GM13977 (cell line): ENCODE data around the gene ADGRG2.

Experiments used
- DNase-seq: peaks from one replicate; pipeline ENCODE4 v3.0.0; 2012; ENCODE audit warnings: low spot score
- CTCF ChIP-seq: IDR thresholded peaks from 2 replicates; pipeline ENCODE4 v1.5.1; 2012; ENCODE audit warnings: mild to moderate bottlenecking, control low read depth; ENCODE audit not compliant: insufficient read depth; ENCODE audit errors: extremely low read depth, missing control alignments
- in situ Hi-C: fragments of 300-500 bp; cut with MboI; formaldehyde crosslinking; loops from one replicate; pipeline ENCODE4 v1.12.0; 2022; ENCODE audit warnings: low sequenced_read_pairs, low pct_unique_long_range_greater_than_20kb, mixed read lengths, inconsistent platforms; ENCODE audit not compliant: unreplicated experiment

Gene ADGRG2

GRCh38 chrX:18998653-18999052 lies 123.6 kb downstream of the ADGRG2 start:
- TF ChIP-seq CTCF, result no peak
- in situ Hi-C loops, result no loop called here
- DNase-seq, result no peak

- TF ChIP-seq CTCF, result no peak
- DNase-seq, result no peak
- in situ Hi-C loops, result no loop called here
Observed at GRCh38 chrX:18997916-18998315, 124.4 kb downstream of the ADGRG2 start.

- no peak for TF ChIP-seq CTCF
- in situ Hi-C loops, result no loop called here
- DNase-seq, result no peak
Observed at GRCh38 chrX:18996536-18996935, 125.7 kb downstream of the ADGRG2 start.

- in situ Hi-C loops, result no loop called here
- TF ChIP-seq CTCF, result no peak
- no peak for DNase-seq
Observed at GRCh38 chrX:18995221-18995620, 127.0 kb downstream of the ADGRG2 start.

- DNase-seq, result no peak
- in situ Hi-C loops, result no loop called here
- no peak for TF ChIP-seq CTCF
Observed at GRCh38 chrX:18994713-18995112, 127.6 kb downstream of the ADGRG2 start.

GRCh38 chrX:18992829-18993228 lies 129.4 kb downstream of the ADGRG2 start:
- no peak for TF ChIP-seq CTCF
- no peak for DNase-seq
- in situ Hi-C loops, result no loop called here

GRCh38 chrX:18985186-18985435 lies 137.2 kb downstream of the ADGRG2 start:
- no peak for DNase-seq
- TF ChIP-seq CTCF, result no peak
- in situ Hi-C loops, result no loop called here
